ENCODE data around the gene TMEM253.
A peak's percentile ranks its signal among the peaks of the same experiment; 100 is the strongest.

TMEM253 gene

GRCh38 chr14:21091821-21092272, 9.0 kb upstream of the TMEM253 start:
- H2BK12ac ChIP-seq (ENCODE audit: low read length), result peak overlapping the region; percentile 7
- peak overlapping the region; percentile 58 for H3K23ac ChIP-seq (ENCODE audit: low read depth, low read length, poor library complexity)
- peak overlapping the region; percentile 12 for H3K14ac ChIP-seq (ENCODE audit: low read length)
- H3K4me1 ChIP-seq (ENCODE audit: control insufficient read depth in 2 of 2, insufficient read depth in 1 of 2, low read depth in 1 of 2, low read length in 2 of 2), result peaks cover 37 to 45% of the 10 kb centered on the region in 2 donors
- H3K18ac ChIP-seq (ENCODE audit: low read length), result peak overlapping the region; percentile 83
- no peak overlapping the region for H4K91ac ChIP-seq (ENCODE audit: low read depth, low read length, poor library complexity)
- H2BK15ac ChIP-seq (ENCODE audit: low read length), result no peak overlapping the region
- no peak overlapping the region for H2AFZ ChIP-seq (ENCODE audit: low read length)
- no peak overlapping the region for H3K4me3 ChIP-seq (ENCODE audit: low read length in 2 of 2)
- H3K27ac ChIP-seq (replicated peaks; ENCODE audit: low read length), result no peak overlapping the region
- peaks cover 45 to 64% of the 10 kb centered on the region in 2 donors for H3K36me3 ChIP-seq (replicated peaks in 1 of 2; ENCODE audit: control insufficient read depth in 2 of 2, insufficient read depth in 2 of 2, low read length in 2 of 2)
- H2BK120ac ChIP-seq (ENCODE audit: low read depth, low read length), result no peak overlapping the region
- peak overlapping the region; percentile 83 for H3K9ac ChIP-seq (ENCODE audit: low read depth, low read length, poor library complexity)
- H3K4me2 ChIP-seq (ENCODE audit: insufficient read depth, low read length, poor library complexity, severe bottlenecking), result no peak overlapping the region
- H3K9me3 ChIP-seq (replicated peaks in 1 of 2; ENCODE audit: control insufficient read depth in 2 of 2, insufficient read depth in 1 of 2, low read depth in 1 of 2, low read length in 2 of 2), result peaks cover 0 to 2% of the 10 kb centered on the region in 2 donors
- WGBS, 2 donors (ENCODE audit: extremely low coverage in 2 of 2, insufficient read length in 2 of 2, insufficient replicate concordance in 1 of 2), result no CpG with 5 or more reads among the region's 42 CpGs
- no peak overlapping the region for H4K8ac ChIP-seq (ENCODE audit: low read depth, low read length)
- H3K79me1 ChIP-seq (ENCODE audit: low read depth, low read length), result peaks cover 11% of the 10 kb centered on the region
- peak overlapping the region; percentile 58 for H2AK5ac ChIP-seq (ENCODE audit: low read depth, low read length)
- no peak overlapping the region for H3K4ac ChIP-seq (ENCODE audit: low read length)
- no peak for DNase-seq (ENCODE audit: low spot score)
- H3K27me3 ChIP-seq (ENCODE audit: control insufficient read depth in 3 of 3, insufficient read depth in 3 of 3, low read depth in 1 of 3, low read length in 3 of 3), result no peaks in the 10 kb centered on the region
- H2BK5ac ChIP-seq (ENCODE audit: low read length), result peak overlapping the region; percentile 82

- no peaks in the 10 kb centered on the region for H3K9me3 ChIP-seq (replicated peaks in 1 of 2; ENCODE audit: control insufficient read depth in 2 of 2, insufficient read depth in 1 of 2, low read depth in 1 of 2, low read length in 2 of 2)
- H2BK120ac ChIP-seq (ENCODE audit: low read depth, low read length), result peak overlapping the region; percentile 83
- peak overlapping the region; percentile 83 for H3K9ac ChIP-seq (ENCODE audit: low read depth, low read length, poor library complexity)
- peak overlapping the region; percentile 32 for H3K4ac ChIP-seq (ENCODE audit: low read length)
- H4K91ac ChIP-seq (ENCODE audit: low read depth, low read length, poor library complexity), result peak overlapping the region; percentile 99
- H3K4me2 ChIP-seq (ENCODE audit: insufficient read depth, low read length, poor library complexity, severe bottlenecking), result peak overlapping the region; percentile 28
- H3K23ac ChIP-seq (ENCODE audit: low read depth, low read length, poor library complexity), result peak overlapping the region; percentile 58
- no peaks in the 10 kb centered on the region for H3K27me3 ChIP-seq (ENCODE audit: control insufficient read depth in 3 of 3, insufficient read depth in 3 of 3, low read depth in 1 of 3, low read length in 3 of 3)
- peaks cover 11% of the 10 kb centered on the region for H3K79me1 ChIP-seq (ENCODE audit: low read depth, low read length)
- peaks cover 44 to 61% of the 10 kb centered on the region in 2 donors for H3K36me3 ChIP-seq (replicated peaks in 1 of 2; ENCODE audit: control insufficient read depth in 2 of 2, insufficient read depth in 2 of 2, low read length in 2 of 2)
- peak; percentile 79 for DNase-seq (ENCODE audit: low spot score)
- no CpG with 5 or more reads among the region's 59 CpGs for WGBS, 2 donors (ENCODE audit: extremely low coverage in 2 of 2, insufficient read length in 2 of 2, insufficient replicate concordance in 1 of 2)
- peak overlapping the region; percentile 98 for H2AK5ac ChIP-seq (ENCODE audit: low read depth, low read length)
- H4K8ac ChIP-seq (ENCODE audit: low read depth, low read length), result peak overlapping the region; percentile 66
- H2BK5ac ChIP-seq (ENCODE audit: low read length), result peak overlapping the region; percentile 82
- peak overlapping the region; percentile 99 for H3K27ac ChIP-seq (replicated peaks; ENCODE audit: low read length)
- no peak overlapping the region for H2AFZ ChIP-seq (ENCODE audit: low read length)
- H3K18ac ChIP-seq (ENCODE audit: low read length), result peak overlapping the region; percentile 98
- H2BK12ac ChIP-seq (ENCODE audit: low read length), result peak overlapping the region; percentile 95
- H3K4me1 ChIP-seq (ENCODE audit: control insufficient read depth in 2 of 2, insufficient read depth in 1 of 2, low read depth in 1 of 2, low read length in 2 of 2), result peaks cover 31 to 44% of the 10 kb centered on the region in 2 donors
- peak overlapping the region; percentile 71 for H3K14ac ChIP-seq (ENCODE audit: low read length)
- no peak overlapping the region for H3K4me3 ChIP-seq (ENCODE audit: low read length in 2 of 2)
- peak overlapping the region; percentile 88 for H2BK15ac ChIP-seq (ENCODE audit: low read length)
Measured at GRCh38 chr14:21092273-21093011, 8.4 kb upstream of the TMEM253 start.

- Histone ChIP-seq H3K4me1 (ENCODE audit: control insufficient read depth in 2 of 2, insufficient read depth in 1 of 2, low read depth in 1 of 2, low read length in 2 of 2) (peaks cover 28 to 41% of the 10 kb centered on the region in 2 donors), H4K91ac (ENCODE audit: low read depth, low read length, poor library complexity) (peak overlapping the region; percentile 99), H3K18ac (ENCODE audit: low read length) (peak overlapping the region; percentile 98), H3K27ac (replicated peaks; ENCODE audit: low read length) (peak overlapping the region; percentile 99), H3K4ac (ENCODE audit: low read length) (peak overlapping the region; percentile 32), H3K36me3 (replicated peaks in 1 of 2; ENCODE audit: control insufficient read depth in 2 of 2, insufficient read depth in 2 of 2, low read length in 2 of 2) (peaks cover 44 to 59% of the 10 kb centered on the region in 2 donors), H3K9ac (ENCODE audit: low read depth, low read length, poor library complexity) (peak overlapping the region; percentile 78), H3K4me2 (ENCODE audit: insufficient read depth, low read length, poor library complexity, severe bottlenecking) (peak overlapping the region; percentile 53), H3K23ac (ENCODE audit: low read depth, low read length, poor library complexity) (peak overlapping the region; percentile 58), H2AK5ac (ENCODE audit: low read depth, low read length) (peak overlapping the region; percentile 98), H2AFZ (ENCODE audit: low read length) (no peak overlapping the region), H2BK12ac (ENCODE audit: low read length) (peak overlapping the region; percentile 95), H3K9me3 (replicated peaks in 1 of 2; ENCODE audit: control insufficient read depth in 2 of 2, insufficient read depth in 1 of 2, low read depth in 1 of 2, low read length in 2 of 2) (no peaks in the 10 kb centered on the region), H3K4me3 (ENCODE audit: low read length in 2 of 2) (no peak overlapping the region), H2BK120ac (ENCODE audit: low read depth, low read length) (peak overlapping the region; percentile 83), H3K27me3 (ENCODE audit: control insufficient read depth in 3 of 3, insufficient read depth in 3 of 3, low read depth in 1 of 3, low read length in 3 of 3) (no peaks in the 10 kb centered on the region), H4K8ac (ENCODE audit: low read depth, low read length) (peak overlapping the region; percentile 66), H2BK5ac (ENCODE audit: low read length) (peak overlapping the region; percentile 82), H2BK15ac (ENCODE audit: low read length) (peak overlapping the region; percentile 88), H3K79me1 (ENCODE audit: low read depth, low read length) (peaks cover 11% of the 10 kb centered on the region), H3K14ac (ENCODE audit: low read length) (peak overlapping the region; percentile 72)
- DNase-seq (ENCODE audit: low spot score), result no peak
- no CpG with 5 or more reads among the region's 36 CpGs for WGBS, 2 donors (ENCODE audit: extremely low coverage in 2 of 2, insufficient read length in 2 of 2, insufficient replicate concordance in 1 of 2)
Measured at GRCh38 chr14:21093018-21093417, 7.8 kb upstream of the TMEM253 start.

Data from neuronal stem cell (in vitro differentiated cells).